HG03378 (cell line): ENCODE results near the gene LBX1.
"Not testable (repeated sequence)": the region's sequence is repeated elsewhere in the genome, so short reads cannot be mapped to it uniquely, and the experiment has no call there.

Experiments
- ATAC-seq: cut with Tn5 transposase; IDR thresholded peaks from one replicate; pipeline ENCODE4 v1.9.1; 2021; ENCODE audit warnings: mild to moderate bottlenecking, moderate library complexity; ENCODE audit not compliant: unreplicated experiment

LBX1 gene

DNA sequence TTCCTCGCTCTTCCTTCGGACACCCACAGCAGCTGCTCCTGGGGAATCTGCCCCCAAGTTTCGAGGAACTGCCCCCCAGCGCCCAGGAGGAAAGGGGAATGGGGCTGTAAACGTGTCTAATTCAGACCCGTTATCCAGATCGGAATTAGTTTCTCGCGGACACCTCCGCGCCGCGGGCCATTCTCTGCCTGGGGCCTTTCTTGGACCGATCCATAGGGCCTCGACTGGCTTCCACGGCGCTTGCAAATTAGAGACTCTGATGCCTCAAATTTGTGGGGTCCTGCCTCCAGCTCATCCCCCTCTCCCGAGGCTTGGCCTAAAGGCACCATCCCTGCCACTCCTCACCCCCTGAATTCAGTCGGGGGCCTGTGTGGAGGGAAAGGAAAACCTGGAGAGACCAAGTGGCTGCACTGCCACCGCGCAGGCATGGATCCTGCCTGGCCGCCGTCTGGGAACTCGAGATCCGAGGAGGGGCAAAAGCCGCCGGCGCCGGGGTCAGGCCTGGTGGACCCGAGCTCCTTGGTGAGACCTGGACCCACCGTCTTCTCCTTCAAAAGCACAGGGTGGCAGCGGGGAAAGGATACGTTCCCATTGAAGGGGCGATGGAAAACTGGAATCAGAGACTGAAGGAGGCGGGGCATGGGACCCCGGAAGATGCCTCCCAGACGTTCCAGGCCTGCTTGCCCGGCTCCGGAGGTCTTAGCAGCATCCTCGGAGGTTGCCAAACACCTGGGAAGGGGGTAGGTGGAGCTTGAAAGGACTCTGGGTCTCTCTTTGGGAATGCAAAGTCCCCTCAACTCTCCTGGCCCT lies 13.7 kb downstream of the LBX1 start:
- ATAC-seq, result no peak

DNA sequence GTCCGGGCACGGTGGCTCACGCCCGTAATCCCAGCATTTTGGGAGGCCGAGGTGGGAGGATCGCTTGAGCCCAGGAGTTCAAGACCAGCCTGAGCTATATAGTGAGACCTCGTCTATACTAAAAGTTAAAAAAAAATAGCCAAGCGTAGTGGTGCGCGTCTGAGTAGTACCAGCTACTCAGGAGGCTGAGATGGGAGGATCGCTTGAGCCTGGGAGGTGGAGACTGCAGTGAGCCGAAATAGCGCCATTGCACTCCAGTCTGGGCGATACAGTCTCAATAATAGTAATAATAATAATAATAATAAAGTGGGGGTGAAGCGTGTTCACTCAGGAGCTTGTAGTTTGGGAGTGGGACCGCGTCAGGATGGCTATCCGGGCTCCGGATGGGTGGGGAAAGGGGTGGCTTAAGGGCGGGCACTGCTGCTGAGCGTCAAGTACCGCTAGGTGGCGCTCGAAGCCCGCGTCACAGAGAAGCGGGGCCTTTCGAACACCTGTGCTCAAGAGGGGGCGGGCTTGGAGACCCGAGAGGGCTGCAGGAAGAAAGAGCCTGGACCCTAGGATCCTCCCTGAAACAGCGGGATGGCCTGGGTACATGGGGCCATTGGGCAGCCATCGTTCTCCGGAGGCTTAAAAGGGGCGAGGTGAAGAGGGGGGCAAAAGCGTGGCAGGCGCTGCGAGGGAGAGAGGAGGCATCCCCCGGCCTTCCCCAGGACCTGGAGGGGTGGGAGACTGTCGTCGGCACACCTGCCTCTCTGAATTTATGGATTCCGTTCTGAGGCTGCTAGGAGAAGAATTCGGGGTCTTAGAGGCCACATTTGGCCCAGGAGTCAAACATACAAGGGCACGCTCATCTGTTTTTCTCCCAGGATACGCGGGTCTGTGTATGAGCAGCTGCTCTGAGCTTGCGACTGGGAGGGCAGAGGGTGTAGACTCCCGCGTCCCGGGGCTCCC lies 14.5 kb downstream of the LBX1 start:
- ATAC-seq, result no peak

DNA sequence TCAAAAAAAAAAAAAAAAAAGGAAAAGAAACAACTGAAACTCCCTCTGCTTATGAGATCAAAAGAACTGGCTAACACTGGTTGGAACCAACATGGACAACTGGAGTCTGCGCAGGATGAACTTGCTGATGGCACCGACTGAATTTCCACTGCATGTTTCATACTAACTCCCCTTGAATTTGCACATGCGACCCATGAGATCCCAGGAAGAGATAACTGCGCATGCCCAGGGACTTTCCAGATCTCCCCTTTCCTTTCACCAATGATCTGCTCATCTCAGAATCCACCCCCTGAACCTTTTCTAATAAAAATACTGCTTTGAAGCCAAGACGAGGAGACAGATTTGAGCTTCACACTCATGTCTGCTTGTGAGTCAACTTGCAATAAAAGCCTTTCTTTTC lies 20.7 kb downstream of the LBX1 start:
- no peak for ATAC-seq

DNA sequence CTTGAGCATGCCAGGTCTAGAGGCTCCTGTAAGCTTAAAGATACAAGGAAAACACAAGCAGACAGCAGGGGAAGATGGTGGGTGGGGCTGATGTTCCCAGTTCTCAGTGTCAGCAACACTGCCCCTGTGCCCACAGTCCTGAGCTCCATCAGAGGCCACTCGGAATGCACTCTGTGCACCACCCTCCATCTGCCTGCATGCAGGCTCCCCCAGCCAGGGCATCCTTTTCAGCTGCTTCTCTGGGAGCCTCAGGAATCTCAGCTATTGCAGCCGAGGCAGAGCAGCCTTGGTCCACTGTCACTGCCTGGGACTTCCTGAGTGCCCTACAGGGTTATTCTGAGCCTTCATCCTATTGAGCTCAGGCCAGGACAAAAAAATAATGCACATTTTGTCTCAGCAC lies 22.2 kb downstream of the LBX1 start:
- no peak for ATAC-seq

DNA sequence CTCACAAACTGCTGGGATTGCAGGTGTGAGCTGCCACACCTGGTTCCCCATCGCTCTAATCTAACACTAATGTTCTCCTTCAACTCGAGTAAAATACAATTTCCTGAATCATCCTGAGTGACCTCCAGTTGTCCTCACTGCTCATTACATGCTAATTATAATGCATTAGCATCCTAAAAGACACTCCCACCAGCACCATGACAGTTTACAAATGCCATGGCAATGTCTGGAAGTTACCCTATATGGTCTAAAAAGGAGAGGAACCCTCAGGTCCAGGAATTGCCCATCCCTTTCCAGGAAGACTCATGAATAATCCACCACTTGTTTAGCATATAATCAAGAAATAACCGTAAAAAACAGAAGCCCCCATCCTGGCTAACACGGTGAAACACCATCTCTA lies 26.6 kb downstream of the LBX1 start:
- ATAC-seq, result not testable (repeated sequence)

DNA sequence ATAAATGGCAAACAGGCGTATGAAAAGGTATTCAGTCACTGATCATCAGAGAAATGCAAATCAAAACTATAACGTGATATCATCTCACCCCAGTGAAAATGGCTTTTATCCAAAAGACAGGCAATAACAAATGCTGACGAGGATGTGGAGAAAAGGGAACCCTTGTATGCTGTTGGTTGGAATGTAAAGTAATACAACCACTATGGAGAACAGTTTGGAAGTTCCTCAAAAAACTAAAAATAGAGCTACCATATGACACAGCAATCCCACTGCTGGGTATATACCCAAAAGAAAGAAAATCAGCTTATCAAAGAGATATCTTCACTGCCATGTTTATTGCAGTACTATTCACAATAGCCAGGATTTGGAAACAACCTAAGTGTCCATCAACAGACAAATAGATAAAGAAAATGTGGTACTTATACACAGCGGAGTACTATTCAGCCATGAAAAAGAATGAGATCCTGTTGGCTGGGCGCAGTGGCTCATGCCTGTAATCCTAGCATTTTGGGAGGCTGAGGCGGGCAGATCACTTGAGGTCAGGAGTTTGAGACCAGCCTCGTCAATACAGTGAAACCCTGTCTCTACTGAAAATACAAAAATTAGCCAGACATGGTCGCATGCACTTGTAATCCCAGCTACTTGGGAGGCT lies 30.8 kb downstream of the LBX1 start:
- not testable (repeated sequence) for ATAC-seq

DNA sequence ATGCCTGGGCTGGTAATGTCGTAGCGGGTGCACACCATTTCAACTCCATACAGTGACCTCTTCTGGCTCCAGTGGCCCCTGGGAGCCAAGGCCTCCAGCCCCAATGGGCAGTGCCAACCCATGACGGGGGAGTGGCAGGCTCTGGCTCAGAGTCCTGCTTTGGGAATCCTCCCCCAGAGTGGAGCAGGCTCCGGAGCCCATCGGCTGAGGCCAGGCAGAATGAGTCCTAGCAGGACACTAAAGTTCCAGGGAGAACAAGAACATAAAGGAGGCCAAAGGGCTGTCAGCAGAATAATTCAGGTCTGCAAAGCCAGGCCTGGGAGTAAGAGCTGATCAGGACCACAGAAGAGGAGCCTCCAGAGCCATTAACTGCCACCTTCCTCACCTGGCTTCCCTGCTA lies 33.3 kb downstream of the LBX1 start:
- ATAC-seq, result no peak

DNA sequence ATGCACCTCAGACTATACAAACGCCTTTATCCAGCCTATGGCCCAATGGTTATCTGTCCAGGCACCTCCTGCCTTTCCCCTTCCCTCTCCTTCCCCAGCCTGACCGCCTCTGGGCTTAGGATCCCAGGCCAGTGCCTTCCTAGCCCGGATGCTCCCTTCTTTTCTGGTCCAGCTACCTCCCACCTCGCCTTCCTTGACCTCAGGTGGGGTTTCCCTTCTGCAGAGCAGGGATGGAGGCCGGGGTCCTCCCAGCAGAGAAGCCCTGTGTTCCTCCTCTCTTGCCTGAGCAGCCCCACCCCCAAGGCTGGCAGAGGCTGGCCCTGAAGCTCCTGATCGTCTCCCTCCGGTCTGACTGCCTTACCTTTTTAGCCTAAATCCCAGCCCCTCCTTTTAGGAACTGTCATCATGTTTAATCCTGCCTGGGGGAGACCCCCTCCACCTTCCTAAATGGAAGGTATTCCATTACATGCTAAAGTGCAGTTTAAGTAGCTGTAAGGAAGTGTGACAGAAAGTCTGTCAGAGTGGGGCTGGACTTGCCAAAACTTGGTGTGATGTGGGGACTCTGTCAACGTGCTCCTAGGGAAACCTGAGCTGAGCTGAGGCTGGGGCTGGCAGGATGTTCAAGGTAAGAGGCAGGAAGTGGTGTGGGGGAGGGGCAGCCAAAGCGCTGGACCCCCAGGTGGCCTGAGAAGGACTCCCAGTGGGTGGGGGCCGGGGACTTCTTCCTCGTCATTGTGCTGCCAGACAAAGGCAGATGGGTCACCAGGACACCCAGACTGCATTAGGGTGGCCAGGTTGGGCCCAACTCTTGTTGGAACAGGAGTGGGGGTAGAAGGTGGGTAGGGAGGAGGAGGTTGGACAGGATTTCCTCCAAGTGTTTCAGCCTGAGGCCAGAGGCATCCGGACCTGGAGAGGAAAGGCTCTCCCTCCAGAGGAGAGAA lies 39.5 kb downstream of the LBX1 start:
- no peak for ATAC-seq

DNA sequence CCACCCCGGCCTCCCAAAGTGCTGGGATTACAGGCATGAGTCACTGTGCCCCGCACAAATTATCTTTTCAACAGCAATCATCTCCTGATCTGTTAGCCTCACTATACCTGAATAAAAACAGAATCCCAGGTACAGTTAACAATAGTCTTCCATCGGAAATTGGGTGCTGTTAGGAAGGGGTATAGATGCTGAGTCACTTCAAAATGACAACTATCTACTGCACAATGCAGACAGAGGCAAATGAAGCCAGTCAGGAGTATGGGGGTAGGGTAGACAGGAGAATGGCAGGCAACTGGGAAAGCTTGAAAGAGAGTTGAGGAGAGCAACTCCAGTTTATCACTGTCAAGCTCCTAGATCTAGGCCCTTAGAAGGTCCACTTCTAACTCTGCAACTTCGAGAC lies 40.3 kb downstream of the LBX1 start:
- ATAC-seq, result no peak

DNA sequence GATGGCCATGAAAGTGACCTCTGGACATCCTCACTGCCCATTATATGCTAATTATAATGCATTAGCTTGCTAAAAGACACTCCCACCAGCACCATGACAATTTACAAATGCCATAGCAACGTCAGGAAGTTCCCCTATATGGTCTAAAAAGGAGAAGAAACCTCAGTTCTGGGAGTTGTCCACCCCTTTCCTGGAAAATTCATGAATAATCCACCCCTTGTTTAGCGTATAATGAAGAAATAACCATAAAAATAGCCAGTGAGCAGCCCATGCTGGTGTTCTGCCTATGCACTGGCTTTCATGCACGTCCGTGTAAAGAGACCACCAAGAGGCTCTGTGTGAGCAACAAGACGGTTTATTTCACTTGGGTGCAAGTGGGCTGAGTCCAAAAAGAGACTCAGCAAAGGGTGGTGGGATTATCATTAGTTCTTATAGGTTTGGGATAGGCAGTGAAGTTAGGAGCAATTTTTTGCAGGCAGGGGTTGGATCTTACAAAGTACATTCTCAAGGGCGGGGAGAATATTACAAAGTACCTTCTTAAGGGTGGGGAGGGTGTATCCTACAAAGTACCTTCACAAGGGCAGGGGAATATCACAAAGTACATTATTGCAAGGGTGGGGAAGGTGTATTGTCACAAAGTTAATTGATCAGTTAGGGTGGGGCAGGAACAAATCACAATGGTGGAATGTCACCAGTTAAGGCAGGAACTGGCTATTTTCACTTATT lies 45.6 kb downstream of the LBX1 start:
- no peak for ATAC-seq

DNA sequence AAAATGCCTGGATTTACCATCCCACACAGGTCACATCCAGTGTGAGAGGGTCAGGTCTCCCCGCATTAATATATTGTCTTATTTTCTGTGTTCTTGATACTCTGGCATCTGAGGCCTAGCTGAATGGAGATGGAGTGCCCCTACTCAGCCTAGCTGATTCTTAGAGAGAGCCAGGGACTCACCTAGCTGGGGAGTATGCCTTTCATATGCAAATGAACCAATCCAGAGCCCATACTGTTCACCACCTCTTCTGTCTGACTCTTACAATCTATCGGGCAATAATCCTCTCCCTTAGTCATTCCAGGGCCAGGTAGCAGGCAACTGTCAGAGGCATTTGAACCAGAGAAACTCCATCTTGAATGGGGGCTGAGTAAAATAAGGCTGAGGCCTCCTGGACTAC lies 46.3 kb downstream of the LBX1 start:
- no peak for ATAC-seq
